Measurements from ENCODE around the gene CCDC33.

DNA sequence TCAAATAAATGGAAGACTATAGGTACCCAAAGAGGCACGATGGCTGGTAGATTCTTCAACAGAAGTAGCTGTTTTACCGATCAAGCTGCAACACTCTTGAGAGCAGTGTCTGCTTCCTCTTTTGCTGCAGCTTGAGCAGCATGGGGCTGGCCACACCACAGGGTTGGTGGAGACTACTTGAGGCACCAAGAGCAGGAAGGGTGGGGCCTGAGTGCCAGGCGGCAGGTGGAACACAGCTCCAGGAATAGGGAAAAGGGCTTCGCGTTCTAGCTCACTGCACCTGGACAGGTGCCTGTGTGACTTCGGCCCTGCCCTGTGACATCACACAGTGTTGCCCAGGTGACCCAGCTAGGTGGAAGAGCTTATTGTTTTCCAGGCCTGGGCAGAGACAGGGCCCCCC lies at the start of gene CCDC33:
- TF ChIP-seq, protein P1, sequence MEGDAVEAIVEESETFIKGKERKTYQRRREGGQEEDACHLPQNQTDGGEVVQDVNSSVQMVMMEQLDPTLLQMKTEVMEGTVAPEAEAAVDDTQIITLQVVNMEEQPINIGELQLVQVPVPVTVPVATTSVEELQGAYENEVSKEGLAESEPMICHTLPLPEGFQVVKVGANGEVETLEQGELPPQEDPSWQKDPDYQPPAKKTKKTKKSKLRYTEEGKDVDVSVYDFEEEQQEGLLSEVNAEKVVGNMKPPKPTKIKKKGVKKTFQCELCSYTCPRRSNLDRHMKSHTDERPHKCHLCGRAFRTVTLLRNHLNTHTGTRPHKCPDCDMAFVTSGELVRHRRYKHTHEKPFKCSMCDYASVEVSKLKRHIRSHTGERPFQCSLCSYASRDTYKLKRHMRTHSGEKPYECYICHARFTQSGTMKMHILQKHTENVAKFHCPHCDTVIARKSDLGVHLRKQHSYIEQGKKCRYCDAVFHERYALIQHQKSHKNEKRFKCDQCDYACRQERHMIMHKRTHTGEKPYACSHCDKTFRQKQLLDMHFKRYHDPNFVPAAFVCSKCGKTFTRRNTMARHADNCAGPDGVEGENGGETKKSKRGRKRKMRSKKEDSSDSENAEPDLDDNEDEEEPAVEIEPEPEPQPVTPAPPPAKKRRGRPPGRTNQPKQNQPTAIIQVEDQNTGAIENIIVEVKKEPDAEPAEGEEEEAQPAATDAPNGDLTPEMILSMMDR (IDR thresholded peaks at IDR 0.05): no peak
- TF ChIP-seq POLR2A (IDR thresholded peaks at IDR 0.05) (no peak), POLR2AphosphoS5 (IDR thresholded peaks at IDR 0.05) (no peak)
